Activated gamma-delta T cell (primary cell): ENCODE results near the gene COLQ.

ENCODE experiments used
- DNase-seq: peaks from one replicate; lab custom pipeline; 2025; lab: John Stamatoyannopoulos, UW

The COLQ gene

GRCh38 chr3:15454965-15455364, 66.5 kb downstream of the COLQ start:
- no peak for DNase-seq

- DNase-seq, result no peak
Observed at GRCh38 chr3:15453991-15454625, 67.4 kb downstream of the COLQ start.

- DNase-seq, result no peak
Observed at GRCh38 chr3:15453501-15453900, 68.0 kb downstream of the COLQ start.

- no peak for DNase-seq
Observed at GRCh38 chr3:15452961-15453360, 68.5 kb downstream of the COLQ start.

GRCh38 chr3:15452156-15452555, 69.3 kb downstream of the COLQ start:
- DNase-seq, result no peak

GRCh38 chr3:15451216-15452113, 70.0 kb downstream of the COLQ start:
- DNase-seq, result no peak

GRCh38 chr3:15450438-15451215, 70.9 kb downstream of the COLQ start:
- no peak for DNase-seq

DNA sequence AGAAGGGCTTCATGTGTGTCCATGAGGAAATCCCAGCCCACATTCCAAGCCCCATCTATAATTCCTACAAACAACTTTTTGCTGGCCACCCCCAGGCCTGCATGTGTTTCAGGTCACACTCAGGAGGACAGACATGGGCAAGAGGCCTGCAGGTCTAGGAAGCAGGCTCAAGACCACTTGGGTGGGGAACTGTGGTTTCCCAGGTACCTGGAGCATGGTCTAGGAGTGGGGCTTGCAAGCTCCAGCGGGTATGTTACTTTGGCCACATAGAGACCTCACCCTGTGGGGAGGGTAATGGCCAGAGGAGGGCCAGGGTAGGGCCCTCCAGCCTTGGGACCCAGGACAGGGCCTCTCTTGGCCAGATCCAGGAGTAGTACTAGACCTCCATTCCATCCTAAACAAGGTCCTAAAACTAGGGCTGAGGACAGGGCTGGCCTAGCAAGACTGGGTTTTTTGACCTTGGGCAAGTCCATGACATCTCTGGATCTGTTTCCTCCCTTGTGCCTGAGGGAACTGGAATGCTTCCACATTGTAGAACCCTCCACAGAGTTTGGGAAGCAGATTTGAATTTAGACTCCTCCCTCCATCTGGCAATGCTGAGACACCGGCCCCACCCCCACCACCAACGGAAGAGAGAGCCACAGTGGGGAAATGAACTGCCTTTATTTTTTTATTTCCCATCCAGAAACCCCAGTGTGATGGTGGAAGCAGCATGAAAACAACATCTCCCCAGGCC, 71.8 kb downstream of the COLQ start:
- no peak for DNase-seq

DNA sequence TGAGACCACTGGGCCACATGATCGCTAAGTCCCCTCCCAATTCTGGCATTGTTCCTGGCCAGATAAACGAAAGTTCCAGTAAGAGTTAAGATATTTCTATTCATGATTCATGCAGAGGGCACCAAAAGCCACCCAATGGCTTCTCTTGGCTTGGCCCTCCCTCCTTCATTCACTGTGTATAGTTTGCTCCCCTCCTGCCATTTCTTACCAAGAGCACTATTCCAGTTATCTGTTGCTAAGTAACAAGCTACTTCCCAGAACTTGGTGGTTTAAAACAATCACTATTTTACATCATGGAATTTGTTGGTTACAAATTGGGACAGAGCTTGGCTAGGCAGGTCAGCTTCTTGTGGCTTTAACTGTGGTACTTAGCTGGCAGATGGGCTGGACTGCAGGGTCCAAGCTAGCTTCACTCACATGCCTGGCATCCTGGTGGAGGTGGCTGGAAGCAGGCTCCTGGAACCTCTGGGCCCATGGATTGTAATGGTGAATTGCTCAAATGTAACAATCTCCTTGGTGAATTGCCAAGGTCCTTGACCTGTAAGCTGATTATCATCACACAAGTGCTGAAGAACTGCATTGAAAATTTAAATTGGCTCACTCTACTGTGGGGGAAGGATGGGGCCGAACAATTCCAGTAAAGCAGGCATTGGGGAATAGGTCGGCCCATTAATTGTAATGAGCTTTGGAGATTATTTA, 77.5 kb downstream of the COLQ start:
- no peak for DNase-seq

DNA sequence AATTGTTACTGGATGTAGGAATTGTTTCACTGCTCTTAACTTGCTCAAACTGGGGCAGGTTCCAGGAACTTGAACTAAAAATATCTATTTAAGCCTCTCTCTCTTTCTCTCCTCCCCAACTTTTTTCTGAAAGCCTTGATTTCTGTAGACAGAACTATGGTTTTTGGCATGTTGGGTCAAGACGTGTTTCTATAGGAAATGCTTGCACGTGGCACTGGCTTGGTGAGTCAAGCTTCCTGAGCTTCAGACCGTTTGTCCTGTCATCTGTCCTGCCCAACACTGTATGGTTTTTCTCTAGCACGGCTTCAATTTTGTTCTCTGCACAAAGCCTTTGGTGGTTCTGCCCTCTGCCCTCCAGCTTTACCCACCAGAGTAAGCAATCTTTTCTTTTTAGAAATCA, 80.6 kb downstream of the COLQ start:
- no peak for DNase-seq

- no peak for DNase-seq
Observed at GRCh38 chr3:15439476-15439875, 82.0 kb downstream of the COLQ start.

DNA sequence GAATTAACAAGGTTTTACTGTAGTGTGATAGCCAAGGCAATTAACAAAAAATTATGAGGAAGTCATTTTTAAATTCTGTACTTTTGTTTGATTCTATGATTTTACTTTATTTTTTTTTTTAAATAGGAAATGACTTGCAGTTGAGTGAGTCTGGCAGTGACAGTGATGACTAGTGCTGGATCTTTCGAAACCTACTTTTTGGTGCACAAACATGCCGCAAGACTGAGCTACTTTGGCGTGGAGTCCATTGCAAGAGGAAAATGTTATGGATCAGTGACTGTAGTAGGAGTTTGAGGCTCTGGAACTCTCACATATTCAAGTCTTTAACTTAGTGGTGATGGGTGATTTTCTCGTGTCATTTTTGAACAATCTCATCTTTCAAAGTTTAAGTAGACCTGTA, 82.5 kb downstream of the COLQ start:
- DNase-seq, result no peak

GRCh38 chr3:15436246-15436645, 85.3 kb downstream of the COLQ start:
- no peak for DNase-seq

- DNase-seq, result no peak
Observed at GRCh38 chr3:15434756-15435155, 86.8 kb downstream of the COLQ start.

DNA sequence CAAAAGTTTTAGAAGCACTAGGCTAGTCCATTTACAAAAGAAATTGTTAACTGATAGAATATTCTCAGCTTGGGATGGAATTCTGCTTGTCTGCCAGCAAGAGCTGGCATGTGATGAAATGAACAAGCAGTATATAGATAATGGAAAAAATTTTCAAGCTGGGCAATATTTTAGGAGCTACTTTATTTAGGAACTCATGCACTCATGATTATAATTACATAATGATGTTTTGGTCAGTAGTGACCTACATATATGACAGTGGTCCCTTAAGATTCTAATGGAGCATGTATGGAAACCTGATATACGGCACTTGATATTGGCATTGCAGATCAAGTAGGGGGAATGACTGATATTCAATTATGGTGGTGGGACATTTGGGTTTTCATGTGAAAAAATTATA, 88.0 kb downstream of the COLQ start:
- no peak for DNase-seq

GRCh38 chr3:15431256-15431837, 90.2 kb downstream of the COLQ start:
- DNase-seq, result no peak

- no peak for DNase-seq
Observed at GRCh38 chr3:15430624-15431023, 90.9 kb downstream of the COLQ start.

DNA sequence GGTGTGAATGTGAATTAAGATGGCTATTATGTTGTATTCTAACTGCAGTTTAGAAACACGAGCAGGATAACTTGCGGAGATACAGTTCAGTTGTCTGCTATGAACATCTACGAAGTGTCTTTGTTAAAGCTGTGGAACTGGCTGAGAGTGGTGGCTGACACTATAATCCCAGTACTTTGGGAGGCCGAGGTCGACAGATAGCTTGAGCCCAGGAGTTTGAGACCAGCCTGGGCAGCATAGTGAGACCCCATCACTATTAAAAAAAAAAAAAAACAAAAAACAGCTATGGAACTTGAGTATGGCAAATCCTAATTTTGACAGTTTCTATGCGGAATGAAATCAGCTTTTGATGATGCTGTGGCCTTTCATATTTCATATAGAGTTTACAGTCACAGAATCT, 92.4 kb downstream of the COLQ start:
- DNase-seq, result no peak

DNA sequence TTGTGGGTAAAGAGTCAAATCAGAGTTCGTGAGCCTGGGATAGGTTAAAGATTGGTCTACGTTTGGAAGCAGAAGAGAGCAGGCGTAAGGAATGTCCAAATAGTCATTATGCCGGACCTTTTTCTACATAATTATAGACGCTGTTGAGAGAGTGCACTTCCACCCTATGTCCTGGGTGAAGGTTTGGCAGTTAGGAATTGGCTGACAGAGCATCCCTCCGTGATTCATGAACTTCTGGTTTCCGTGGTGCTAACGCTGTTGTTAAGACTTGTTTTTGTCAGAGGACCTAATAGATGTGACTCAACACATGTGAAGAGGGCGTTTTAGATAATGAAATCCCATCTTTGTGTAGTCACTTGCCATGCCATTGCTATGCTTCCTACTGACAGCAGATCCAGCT, 93.0 kb downstream of the COLQ start:
- DNase-seq, result no peak

- DNase-seq, result no peak
Observed at GRCh38 chr3:15427981-15428380, 93.5 kb downstream of the COLQ start.
